ENCODE results near the gene NPR3. TPM values are rescaled to one million over a fixed set of nuclear protein-coding genes. Genes with fewer than 3 reads are reported as not detected.

NPR3 gene
- total and polyA plus RNA-seq, 2 of the 8 experiments (the other 6 are each of a cell fraction or from before 2014, with no cell fraction given), result not detected

- Histone ChIP-seq H2BK5ac (ENCODE audit: low read depth, low read length) (no peak overlapping the region), H2BK15ac (ENCODE audit: low read length) (no peak overlapping the region), H3K23me2 (ENCODE audit: low read depth, low read length) (no peaks in the 10 kb centered on the region), H2BK20ac (ENCODE audit: low read length) (no peak overlapping the region), H4K8ac (ENCODE audit: extremely low read depth, insufficient read depth, low read length) (no peak overlapping the region), H3K27ac (ENCODE audit: low read depth, low read length) (no peak overlapping the region), H3K79me2 (ENCODE audit: control insufficient read depth in 1 of 2, insufficient read depth in 2 of 2, low read length in 2 of 2) (no peaks in the 10 kb centered on the region), H3K36me3 (ENCODE audit: control insufficient read depth in 2 of 4, insufficient read depth in 4 of 4, low read length in 3 of 4) (no peaks in the 10 kb centered on the region), H2BK120ac (replicated peaks; ENCODE audit: low read depth, low read length) (no peak overlapping the region), H3K9ac (replicated peaks in 1 of 4; ENCODE audit: extremely low read depth in 1 of 4, low read depth in 3 of 4, low read length in 3 of 4) (no peak overlapping the region), H2AFZ (ENCODE audit: low read length) (no peak overlapping the region), H3K56ac (replicated peaks; ENCODE audit: insufficient read length, low read depth, low read length) (no peak overlapping the region), H4K20me1 (replicated peaks in 1 of 2; ENCODE audit: control insufficient read depth in 1 of 2, insufficient read depth in 2 of 2, low read length in 2 of 2) (no peaks in the 10 kb centered on the region), H3K18ac (ENCODE audit: extremely low read depth, low read length) (no peak overlapping the region), H3K27me3 (replicated peaks in 1 of 4; ENCODE audit: control insufficient read depth in 3 of 4, extremely low read depth in 1 of 4, insufficient read depth in 3 of 4, low read length in 3 of 4) (no peaks in the 10 kb centered on the region), H3K4me3 (ENCODE audit: extremely low read depth in 1 of 4, insufficient read depth in 2 of 4, low read depth in 3 of 4, low read length in 4 of 4) (no peak overlapping the region), H2AK5ac (ENCODE audit: low read depth, low read length) (no peak overlapping the region), H4K91ac (replicated peaks; ENCODE audit: insufficient read length, low read length) (no peak overlapping the region), H3K14ac (ENCODE audit: insufficient read length) (no peak overlapping the region), H2BK12ac (ENCODE audit: low read depth, low read length) (no peak overlapping the region), H3K79me1 (ENCODE audit: low read depth, low read length) (no peaks in the 10 kb centered on the region), H4K5ac (ENCODE audit: insufficient read length, low read depth, low read length) (no peak overlapping the region), H3K23ac (ENCODE audit: insufficient read length) (no peak overlapping the region), H3K4me2 (ENCODE audit: insufficient read depth in 1 of 2, low read depth in 2 of 2, low read length in 2 of 2) (no peak overlapping the region), H3K9me3 (ENCODE audit: insufficient read depth in 2 of 2, low read depth in 1 of 2, low read length in 1 of 2) (no peaks in the 10 kb centered on the region; a peak in 2 of 4 replicates), H3K4me1 (replicated peaks in 1 of 4; ENCODE audit: control insufficient read depth in 3 of 4, insufficient read depth in 4 of 4, low read length in 3 of 4) (no peaks in the 10 kb centered on the region), H3K4ac (replicated peaks; ENCODE audit: insufficient read length, low read depth, low read length) (no peak overlapping the region)
- POLR2A ChIA-PET (ENCODE audit: partially characterized antibody), result no interaction called here
- DNase-seq (ENCODE audit: low read depth in 1 of 2, low spot score in 2 of 2) (no peak), FAIRE-seq (no peak)
- CTCF ChIA-PET (ENCODE audit: partially characterized antibody), result no interaction called here
- WGBS, 2 experiments (ENCODE audit: extremely low coverage in 1 of 2, insufficient coverage in 1 of 2, insufficient read length in 1 of 2, insufficient replicate concordance in 2 of 2, low coverage in 1 of 2, low lambda C conversion rate in 2 of 2, missing lambda C conversion rate in 1 of 2), result 91% methylated on average over 5 of the region's 5 CpGs; no CpG with 5 or more reads in 1 of the 2 experiments
- TF ChIP-seq, protein P1, sequence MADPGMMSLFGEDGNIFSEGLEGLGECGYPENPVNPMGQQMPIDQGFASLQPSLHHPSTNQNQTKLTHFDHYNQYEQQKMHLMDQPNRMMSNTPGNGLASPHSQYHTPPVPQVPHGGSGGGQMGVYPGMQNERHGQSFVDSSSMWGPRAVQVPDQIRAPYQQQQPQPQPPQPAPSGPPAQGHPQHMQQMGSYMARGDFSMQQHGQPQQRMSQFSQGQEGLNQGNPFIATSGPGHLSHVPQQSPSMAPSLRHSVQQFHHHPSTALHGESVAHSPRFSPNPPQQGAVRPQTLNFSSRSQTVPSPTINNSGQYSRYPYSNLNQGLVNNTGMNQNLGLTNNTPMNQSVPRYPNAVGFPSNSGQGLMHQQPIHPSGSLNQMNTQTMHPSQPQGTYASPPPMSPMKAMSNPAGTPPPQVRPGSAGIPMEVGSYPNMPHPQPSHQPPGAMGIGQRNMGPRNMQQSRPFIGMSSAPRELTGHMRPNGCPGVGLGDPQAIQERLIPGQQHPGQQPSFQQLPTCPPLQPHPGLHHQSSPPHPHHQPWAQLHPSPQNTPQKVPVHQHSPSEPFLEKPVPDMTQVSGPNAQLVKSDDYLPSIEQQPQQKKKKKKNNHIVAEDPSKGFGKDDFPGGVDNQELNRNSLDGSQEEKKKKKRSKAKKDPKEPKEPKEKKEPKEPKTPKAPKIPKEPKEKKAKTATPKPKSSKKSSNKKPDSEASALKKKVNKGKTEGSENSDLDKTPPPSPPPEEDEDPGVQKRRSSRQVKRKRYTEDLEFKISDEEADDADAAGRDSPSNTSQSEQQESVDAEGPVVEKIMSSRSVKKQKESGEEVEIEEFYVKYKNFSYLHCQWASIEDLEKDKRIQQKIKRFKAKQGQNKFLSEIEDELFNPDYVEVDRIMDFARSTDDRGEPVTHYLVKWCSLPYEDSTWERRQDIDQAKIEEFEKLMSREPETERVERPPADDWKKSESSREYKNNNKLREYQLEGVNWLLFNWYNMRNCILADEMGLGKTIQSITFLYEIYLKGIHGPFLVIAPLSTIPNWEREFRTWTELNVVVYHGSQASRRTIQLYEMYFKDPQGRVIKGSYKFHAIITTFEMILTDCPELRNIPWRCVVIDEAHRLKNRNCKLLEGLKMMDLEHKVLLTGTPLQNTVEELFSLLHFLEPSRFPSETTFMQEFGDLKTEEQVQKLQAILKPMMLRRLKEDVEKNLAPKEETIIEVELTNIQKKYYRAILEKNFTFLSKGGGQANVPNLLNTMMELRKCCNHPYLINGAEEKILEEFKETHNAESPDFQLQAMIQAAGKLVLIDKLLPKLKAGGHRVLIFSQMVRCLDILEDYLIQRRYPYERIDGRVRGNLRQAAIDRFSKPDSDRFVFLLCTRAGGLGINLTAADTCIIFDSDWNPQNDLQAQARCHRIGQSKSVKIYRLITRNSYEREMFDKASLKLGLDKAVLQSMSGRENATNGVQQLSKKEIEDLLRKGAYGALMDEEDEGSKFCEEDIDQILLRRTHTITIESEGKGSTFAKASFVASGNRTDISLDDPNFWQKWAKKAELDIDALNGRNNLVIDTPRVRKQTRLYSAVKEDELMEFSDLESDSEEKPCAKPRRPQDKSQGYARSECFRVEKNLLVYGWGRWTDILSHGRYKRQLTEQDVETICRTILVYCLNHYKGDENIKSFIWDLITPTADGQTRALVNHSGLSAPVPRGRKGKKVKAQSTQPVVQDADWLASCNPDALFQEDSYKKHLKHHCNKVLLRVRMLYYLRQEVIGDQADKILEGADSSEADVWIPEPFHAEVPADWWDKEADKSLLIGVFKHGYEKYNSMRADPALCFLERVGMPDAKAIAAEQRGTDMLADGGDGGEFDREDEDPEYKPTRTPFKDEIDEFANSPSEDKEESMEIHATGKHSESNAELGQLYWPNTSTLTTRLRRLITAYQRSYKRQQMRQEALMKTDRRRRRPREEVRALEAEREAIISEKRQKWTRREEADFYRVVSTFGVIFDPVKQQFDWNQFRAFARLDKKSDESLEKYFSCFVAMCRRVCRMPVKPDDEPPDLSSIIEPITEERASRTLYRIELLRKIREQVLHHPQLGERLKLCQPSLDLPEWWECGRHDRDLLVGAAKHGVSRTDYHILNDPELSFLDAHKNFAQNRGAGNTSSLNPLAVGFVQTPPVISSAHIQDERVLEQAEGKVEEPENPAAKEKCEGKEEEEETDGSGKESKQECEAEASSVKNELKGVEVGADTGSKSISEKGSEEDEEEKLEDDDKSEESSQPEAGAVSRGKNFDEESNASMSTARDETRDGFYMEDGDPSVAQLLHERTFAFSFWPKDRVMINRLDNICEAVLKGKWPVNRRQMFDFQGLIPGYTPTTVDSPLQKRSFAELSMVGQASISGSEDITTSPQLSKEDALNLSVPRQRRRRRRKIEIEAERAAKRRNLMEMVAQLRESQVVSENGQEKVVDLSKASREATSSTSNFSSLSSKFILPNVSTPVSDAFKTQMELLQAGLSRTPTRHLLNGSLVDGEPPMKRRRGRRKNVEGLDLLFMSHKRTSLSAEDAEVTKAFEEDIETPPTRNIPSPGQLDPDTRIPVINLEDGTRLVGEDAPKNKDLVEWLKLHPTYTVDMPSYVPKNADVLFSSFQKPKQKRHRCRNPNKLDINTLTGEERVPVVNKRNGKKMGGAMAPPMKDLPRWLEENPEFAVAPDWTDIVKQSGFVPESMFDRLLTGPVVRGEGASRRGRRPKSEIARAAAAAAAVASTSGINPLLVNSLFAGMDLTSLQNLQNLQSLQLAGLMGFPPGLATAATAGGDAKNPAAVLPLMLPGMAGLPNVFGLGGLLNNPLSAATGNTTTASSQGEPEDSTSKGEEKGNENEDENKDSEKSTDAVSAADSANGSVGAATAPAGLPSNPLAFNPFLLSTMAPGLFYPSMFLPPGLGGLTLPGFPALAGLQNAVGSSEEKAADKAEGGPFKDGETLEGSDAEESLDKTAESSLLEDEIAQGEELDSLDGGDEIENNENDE (IDR thresholded peaks at IDR 0.05; ENCODE audit: insufficient replicate concordance, low read length), result no peak
Observed at GRCh38 chr5:32735512-32735911, 24.4 kb downstream of the NPR3 start.

Measured in H1 (cell line).